Breast epithelium (tissue), 4 donors: Measurements from ENCODE around the gene NAA50. TPM values are rescaled to one million over a fixed set of nuclear protein-coding genes. Genes with fewer than 3 reads are reported as not detected.
A peak's percentile ranks its signal among the peaks of the same experiment; 100 is the strongest.

Experiments
- DNase-seq, 2 donors: peaks; one replicate each; pipeline ENCODE4 v3.0.0-alpha.2; 2019; ENCODE audit warnings: low spot score in 2 of 2
- H3K27ac ChIP-seq, 2 donors: fragments of 200-600 bp; sonication (generic) in 1 of 2; one replicate each; pipeline ENCODE4 v1.5.1; 2016 to 2019; ENCODE audit warnings: mild to moderate bottlenecking in 1 of 2
- H3K27me3 ChIP-seq, 2 donors: fragments of 200-600 bp; sonication (generic) in 1 of 2; one replicate each; pipeline versions ENCODE4 v1.5.1 to v1.6.0; 2017 to 2019; ENCODE audit warnings: control low read depth in 1 of 2, mild to moderate bottlenecking in 1 of 2
- H3K36me3 ChIP-seq: fragments of 200-600 bp; one replicate; pipeline ENCODE4 v1.5.1; 2019
- H3K4me1 ChIP-seq, 2 donors: fragments of 200-600 bp; sonication (generic); one replicate each; pipeline ENCODE4 v1.5.1; 2016 to 2019; ENCODE audit warnings: control low read depth in 1 of 2
- H3K4me3 ChIP-seq, 3 donors: fragments of 200-600 bp; sonication (generic); 1 replicate in 2 of 3; 2 replicates in 1 of 3; pipeline ENCODE4 v1.5.1; 2016 to 2019; ENCODE audit warnings: mild to moderate bottlenecking in 3 of 3, moderate library complexity in 2 of 3
- H3K9me3 ChIP-seq, 2 donors: fragments of 200-600 bp; sonication (generic) in 1 of 2; one replicate each; pipeline ENCODE4 v1.5.1; 2016 to 2019; ENCODE audit warnings: control low read depth in 1 of 2
- CTCF ChIP-seq, 3 donors: fragments of 450-650 bp; IDR thresholded peaks; one replicate each; pipeline ENCODE4 v1.5.1; 2016 to 2017; ENCODE audit warnings: antibody characterized with exemption in 3 of 3, mild to moderate bottlenecking in 3 of 3, moderate library complexity in 3 of 3
- POLR2A ChIP-seq: fragments of 450-650 bp; IDR thresholded peaks from one replicate; pipeline ENCODE4 v1.6.1; 2016; ENCODE audit warnings: antibody characterized with exemption, mild to moderate bottlenecking, moderate library complexity
- POLR2AphosphoS5 ChIP-seq, 3 donors: sonication (generic); formaldehyde crosslinking; IDR thresholded peaks; one replicate each; pipeline ENCODE4 v1.6.1; 2017; ENCODE audit warnings: antibody characterized with exemption in 3 of 3
- intact Hi-C: fragments of 100-400 bp; cut with DNase I; formaldehyde crosslinking; loops from one replicate; pipeline ENCODE4 v1.15.1; 2023; ENCODE audit warnings: low total_unique reads
- total RNA-seq, 3 donors: library from RNA; depleted of rRNA; stranded (reverse); fragments of >200 nt; gene quantifications; one replicate each; pipeline ENCODE4 v1.1.0, GENCODE V29; 2016

NAA50 gene
- total RNA-seq, 3 donors from 2014 or later, result 98.0 to 140 (median 140) TPM

DNA sequence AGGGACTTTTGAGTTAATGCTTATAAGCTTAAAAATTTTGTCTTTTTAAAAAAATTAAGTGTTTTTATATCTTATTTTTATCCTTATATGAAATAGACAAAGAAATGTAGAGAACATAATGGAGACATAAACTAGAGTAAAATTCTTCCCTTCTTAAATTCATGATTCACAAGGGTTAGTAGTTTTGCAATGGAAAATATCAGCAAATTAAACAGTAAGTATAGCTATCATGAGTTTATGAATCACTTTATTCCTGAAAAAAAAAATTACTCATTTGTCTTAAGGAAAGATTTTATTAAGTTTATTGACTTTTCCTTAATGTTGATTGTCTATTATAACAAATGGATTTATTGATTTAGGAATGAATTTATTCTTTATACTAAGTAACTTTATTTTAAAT is 5.1 kb upstream of the NAA50 start:
- intact Hi-C loops, result no loop called here

DNA sequence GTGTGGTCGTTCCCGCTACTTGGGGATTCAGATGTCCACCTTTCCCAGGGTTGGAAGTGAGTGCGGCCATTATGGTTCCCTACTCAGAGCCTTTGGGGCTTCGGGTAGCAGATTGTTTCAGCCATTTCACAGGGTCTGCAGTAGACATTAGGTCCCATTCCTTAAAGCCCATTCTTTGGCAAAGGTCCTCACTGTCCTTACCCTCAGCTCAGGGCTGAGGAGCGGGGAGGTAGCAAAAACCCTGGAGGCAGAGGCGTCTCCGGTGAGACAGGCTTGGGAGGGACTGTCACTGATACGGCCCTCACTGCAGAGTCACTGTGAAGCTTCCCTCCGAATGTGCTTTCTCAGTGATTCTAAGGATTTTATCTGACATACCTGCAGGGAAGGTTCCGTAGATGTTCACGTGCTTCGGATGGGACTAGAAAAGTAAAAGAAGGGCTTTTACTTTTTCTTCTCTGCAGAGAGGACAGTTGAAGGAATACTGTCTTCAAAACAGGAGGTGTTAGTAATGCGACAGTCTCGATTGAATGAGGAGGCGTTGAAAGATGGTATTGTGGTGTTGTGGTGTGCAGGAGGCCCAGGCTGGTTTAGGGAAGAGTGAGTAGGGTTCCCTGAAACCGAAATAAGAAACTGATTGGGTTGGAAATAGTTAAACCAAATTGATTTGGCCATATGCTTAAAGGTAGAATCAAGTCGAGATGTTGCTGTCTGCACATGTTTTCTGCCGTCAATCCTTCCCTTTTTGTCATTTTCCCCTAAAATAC is 1.4 kb upstream of the NAA50 start:
- H3K4me3 ChIP-seq, result peak overlapping the region; percentile 76 to 96 (median 94)
- no peaks in the 10 kb centered on the region for H3K36me3 ChIP-seq
- TF ChIP-seq CTCF (IDR thresholded peaks at IDR 0.05) (no peak), POLR2A (no peak), POLR2AphosphoS5 (IDR thresholded peaks at IDR 0.05) (no peak)
- H3K27ac ChIP-seq, result peak overlapping the region; percentile 97 to 99
- H3K9me3 ChIP-seq, result no peaks in the 10 kb centered on the region
- intact Hi-C loops, result loop anchor here (5.0 kb wide), 1 partner anchor 1180 kb away; no protein-coding TSS in a partner anchor
- DNase-seq, result no peak
- H3K4me1 ChIP-seq, result peaks cover 0 to 17% of the 10 kb centered on the region in 2 donors
- no peaks in the 10 kb centered on the region for H3K27me3 ChIP-seq

More for the DNA sequence above, 5.1 kb upstream of the NAA50 start:
- no peak for DNase-seq
- H3K36me3 ChIP-seq, result no peaks in the 10 kb centered on the region
- no peaks in the 10 kb centered on the region for H3K27me3 ChIP-seq
- no peak overlapping the region for H3K27ac ChIP-seq
- peaks cover 0 to 5% of the 10 kb centered on the region in 2 donors for H3K4me1 ChIP-seq
- TF ChIP-seq CTCF (IDR thresholded peaks at IDR 0.05), result no peak
- TF ChIP-seq POLR2A, result no peak
- no peak for TF ChIP-seq POLR2AphosphoS5 (IDR thresholded peaks at IDR 0.05)
- no peak overlapping the region for H3K4me3 ChIP-seq
- H3K9me3 ChIP-seq, result no peaks in the 10 kb centered on the region

- H3K36me3 ChIP-seq, result no peaks in the 10 kb centered on the region
- intact Hi-C loops, result loop anchor here (5.0 kb wide), 1 partner anchor 1179 kb away; no protein-coding TSS in a partner anchor
- no peaks in the 10 kb centered on the region for H3K9me3 ChIP-seq
- TF ChIP-seq POLR2A, result no peak
- peak in 2 of 3 donors; percentile 17 to 24 for TF ChIP-seq CTCF (IDR thresholded peaks at IDR 0.05)
- peak in 2 of 3 donors; percentile 51 to 60 for TF ChIP-seq POLR2AphosphoS5 (IDR thresholded peaks at IDR 0.05)
- H3K27ac ChIP-seq, result peak within 1 kb of the TSS; percentile 97 to 99
- peak within 1 kb of the TSS; percentile 76 to 96 (median 94) for H3K4me3 ChIP-seq
- no peaks in the 10 kb centered on the region for H3K27me3 ChIP-seq
- DNase-seq, result peak; percentile 87 to 93
- peaks cover 0 to 17% of the 10 kb centered on the region in 2 donors for H3K4me1 ChIP-seq
Observed at GRCh38 chr3:113746548-113747282, 666 bp upstream of the NAA50 start, which contains the start of gene ATP6V1A. TSS of gene ATP6V1A (plus strand) at chr3:113747035. CDS start at chr3:113778754, 31,719 bp downstream.

DNA sequence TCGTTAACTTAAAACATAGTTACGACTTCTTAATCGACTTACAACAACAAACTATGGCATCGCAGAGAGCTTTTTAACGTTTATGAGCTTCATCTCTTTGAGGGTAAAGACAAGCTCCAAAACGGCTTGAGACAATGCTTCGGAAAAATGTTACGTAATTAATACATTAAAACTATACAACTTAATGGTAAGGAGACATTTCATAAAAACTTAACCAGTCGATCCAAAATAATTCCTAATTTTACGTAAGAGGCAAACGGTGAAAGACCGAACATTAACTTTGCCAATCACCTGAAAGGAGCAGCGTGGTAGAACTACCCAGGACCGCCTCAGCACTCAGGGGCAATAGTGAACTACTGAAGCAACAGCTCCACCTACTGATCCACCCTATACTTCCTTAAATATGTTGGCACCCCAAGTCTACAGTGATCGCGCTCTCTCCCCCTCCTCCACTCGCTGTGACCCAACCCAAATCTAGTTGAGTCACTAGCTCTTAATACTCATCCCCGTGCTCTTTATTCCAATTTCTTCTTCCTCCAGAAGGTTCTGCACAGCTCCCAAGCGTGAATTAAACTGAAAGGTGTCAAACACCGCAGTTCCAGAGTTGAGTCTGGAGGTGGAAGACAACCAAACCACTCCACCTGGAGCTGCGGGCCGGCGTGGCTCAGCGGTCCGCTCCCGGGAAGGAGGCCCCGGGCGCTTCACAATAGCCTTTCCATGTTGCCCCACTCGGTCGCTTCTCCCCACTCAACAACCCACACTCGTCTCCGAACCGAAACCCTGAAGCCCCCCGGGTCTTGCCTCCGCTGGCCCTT is 901 bp downstream of the NAA50 start:
- intact Hi-C loops, result loop anchor here (5.0 kb wide), 1 partner anchor 1178 kb away; no protein-coding TSS in a partner anchor
- Histone ChIP-seq H3K36me3 (no peaks in the 10 kb centered on the region), H3K4me1 (peaks cover 0 to 17% of the 10 kb centered on the region in 2 donors), H3K27ac (peak overlapping the region; percentile 97 to 99), H3K4me3 (peak overlapping the region; percentile 76 to 96 (median 94)), H3K9me3 (no peaks in the 10 kb centered on the region), H3K27me3 (no peaks in the 10 kb centered on the region)
- DNase-seq, result peak; percentile 56 to 78
- TF ChIP-seq POLR2AphosphoS5 (IDR thresholded peaks at IDR 0.05), result peak in 1 of 3 donors; percentile 65
- TF ChIP-seq CTCF (IDR thresholded peaks at IDR 0.05), result peak in 2 of 3 donors; percentile 57 to 68
- no peak for TF ChIP-seq POLR2A
